Endometrial microvascular endothelial cells (primary cell): ENCODE measurements around the gene AGTRAP. TPM values are rescaled to one million over a fixed set of nuclear protein-coding genes. Genes with fewer than 3 reads are reported as not detected.

Experiments used
- in situ Hi-C: cut with HindIII; loops from 2 replicates; pipeline ENCODE4 v1.10.0; 2017; ENCODE audit warnings: low sequenced_read_pairs, low pct_unique_long_range_greater_than_20kb; ENCODE audit errors: inconsistent ontology term
- total RNA-seq: library from RNA; depleted of rRNA; stranded (reverse); fragments of >200 nt; gene quantifications from one replicate; pipeline ENCODE4 v1.2.3, GENCODE V29; 2015; ENCODE audit errors: inconsistent ontology term

Gene AGTRAP
- total RNA-seq, 1 donor from 2014 or later, result 79.3 TPM

GRCh38 chr1:11777658-11778322 is 41.9 kb downstream of the AGTRAP start:
- in situ Hi-C loops, result no loop called here

- in situ Hi-C loops, result no loop called here
Measured at GRCh38 chr1:11778336-11778735, 42.4 kb downstream of the AGTRAP start.

DNA sequence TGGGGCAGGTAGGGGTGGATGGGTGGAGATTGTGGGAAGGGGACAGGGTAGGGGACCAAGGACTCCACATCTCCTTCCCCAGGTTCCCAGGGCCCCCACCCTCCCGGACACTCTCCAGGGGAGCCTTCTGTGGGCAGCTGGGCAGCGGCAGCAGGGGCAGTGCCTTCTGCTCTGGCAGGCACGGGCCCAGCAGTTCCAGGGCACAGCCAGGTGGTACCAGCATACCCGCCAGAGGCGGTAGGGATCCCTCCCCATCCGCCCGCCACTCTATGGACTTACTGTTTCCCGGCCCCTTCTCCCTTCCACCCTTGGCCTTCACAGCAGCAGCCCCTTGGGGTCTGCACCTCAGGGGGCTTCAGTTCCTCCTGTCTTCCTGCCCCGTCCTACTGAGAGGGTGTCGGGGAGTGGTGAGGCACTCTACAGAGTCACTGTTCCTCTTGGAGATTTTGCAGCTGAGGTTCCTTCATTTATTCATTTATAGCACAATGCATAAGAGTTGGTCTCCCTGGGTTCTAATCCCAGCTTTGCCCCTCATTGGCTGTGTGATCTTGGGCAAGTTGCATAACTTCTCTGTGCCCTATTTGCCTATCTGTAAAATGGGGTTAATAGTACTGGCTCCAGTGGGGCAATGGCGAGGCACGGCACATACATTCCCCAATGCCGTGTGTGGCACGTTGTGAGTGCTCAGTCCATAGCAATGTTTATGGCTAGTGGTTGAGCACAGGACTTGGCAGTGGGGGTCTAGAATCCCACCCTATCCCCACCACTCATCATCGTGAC is 43.1 kb downstream of the AGTRAP start:
- in situ Hi-C loops, result no loop called here

DNA sequence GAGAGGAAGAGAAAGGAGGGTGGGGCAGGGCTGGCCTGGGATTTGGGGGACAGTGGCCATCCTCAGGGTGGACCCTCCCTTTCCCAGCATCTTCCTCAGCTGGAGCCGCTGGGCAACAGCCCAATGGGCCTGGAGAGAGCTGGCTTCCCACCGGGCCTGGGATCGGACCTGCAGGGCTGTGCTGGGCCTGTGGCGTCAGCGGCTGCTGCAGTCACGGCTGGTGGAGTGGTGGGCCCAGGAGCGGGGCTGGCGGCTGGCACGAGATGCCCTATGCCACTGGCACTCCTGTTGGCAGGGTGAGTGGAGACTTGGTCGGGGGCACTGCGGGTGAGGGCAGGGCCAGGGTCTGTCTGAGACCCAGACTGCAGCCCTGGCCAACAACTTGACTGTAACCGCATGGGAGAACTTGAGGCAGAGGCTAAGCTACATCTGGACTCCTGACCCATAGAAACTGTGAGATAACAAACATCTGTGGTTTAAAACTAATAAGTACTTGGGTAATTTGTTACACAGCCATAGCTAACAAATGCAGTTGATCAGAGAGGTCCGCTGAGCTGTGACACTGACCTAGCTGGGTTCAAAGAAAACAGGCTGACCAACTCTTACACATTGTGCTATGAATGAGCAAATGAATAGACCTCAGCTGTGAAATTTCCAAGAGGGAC is 43.9 kb downstream of the AGTRAP start:
- in situ Hi-C loops, result no loop called here

DNA sequence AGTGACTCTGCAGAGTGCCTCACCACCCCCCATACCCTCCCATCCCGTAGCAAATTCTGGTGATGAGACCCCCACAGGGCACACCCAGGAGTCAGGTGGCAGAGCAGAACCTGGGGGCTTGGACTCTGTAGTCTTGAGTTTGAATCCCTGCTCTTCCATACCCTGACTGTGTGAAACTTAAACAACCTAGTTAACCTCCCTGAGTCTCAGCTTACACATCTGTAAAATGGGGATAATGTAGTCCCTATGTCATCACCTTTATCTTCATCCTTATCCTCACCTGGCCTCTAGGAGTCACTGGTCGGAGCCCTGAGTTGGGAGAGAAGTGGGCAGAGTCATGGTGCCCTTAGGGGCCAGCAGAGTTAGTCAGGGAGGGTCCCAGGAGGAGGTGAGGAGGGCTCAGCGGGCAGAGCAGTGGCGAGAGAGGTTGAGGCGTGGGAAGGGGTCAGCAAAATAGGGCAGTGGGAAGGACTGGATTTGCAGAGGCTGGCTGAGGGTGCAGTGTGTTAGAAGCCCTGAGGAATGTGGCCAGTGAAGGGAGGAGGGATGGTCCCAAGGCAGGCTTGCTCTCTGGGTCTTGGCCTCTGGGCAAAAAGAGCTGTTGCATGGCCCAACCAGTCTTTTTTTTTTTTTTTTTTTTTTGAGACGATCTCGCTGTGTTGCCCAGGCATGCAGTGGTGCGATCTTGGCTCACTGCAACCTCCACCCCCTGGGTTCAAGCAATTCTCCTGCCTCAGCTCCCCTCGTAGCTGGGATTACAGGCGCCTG is 44.6 kb downstream of the AGTRAP start:
- in situ Hi-C loops, result no loop called here

DNA sequence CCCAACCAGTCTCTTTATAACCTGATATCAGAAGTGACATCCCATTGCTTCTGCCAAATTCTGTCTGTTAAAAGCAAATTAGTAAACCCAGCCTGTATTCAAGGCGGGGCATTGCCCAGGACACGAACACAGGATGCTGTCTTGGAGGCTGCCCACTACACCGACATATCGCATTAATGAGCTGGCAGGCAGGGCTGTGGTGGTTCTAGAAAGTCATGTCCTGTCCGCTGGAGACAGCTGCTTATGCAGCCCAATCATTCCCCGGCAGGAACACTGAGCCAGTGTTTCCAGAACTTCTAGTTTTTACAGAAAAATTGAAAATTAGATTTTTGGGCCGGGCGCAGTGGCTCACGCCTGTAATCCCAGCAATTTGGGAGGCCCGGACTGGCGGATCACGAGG is 45.4 kb downstream of the AGTRAP start:
- in situ Hi-C loops, result no loop called here

DNA sequence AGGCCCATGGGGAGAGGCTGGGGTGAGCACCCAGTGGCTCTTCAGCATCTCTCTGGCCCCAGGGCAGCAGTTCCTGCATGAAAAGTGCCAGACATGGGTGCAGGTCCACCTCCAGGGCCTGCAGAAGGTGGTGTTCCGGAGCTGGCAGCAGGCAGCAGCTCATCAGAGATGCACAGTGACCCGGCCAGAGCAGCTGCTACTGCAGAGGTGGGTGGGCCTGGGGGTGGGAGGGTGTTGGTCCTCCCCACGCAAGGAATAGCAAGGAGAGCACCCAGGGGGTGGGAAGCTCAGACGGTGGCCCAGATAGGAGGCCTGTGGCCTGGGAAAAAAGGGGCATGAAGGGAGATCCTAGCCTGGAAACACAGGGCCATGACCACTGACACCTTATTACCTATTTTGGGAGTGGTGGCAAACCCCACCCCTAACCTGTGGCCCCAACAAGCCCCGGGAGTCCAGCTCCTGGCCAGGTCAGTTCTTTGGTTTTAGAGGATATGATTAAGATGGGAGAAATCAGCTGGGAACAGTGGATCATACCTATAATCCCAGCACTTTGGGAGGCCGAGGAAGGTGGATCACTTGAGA is 46.3 kb downstream of the AGTRAP start:
- in situ Hi-C loops, result no loop called here

DNA sequence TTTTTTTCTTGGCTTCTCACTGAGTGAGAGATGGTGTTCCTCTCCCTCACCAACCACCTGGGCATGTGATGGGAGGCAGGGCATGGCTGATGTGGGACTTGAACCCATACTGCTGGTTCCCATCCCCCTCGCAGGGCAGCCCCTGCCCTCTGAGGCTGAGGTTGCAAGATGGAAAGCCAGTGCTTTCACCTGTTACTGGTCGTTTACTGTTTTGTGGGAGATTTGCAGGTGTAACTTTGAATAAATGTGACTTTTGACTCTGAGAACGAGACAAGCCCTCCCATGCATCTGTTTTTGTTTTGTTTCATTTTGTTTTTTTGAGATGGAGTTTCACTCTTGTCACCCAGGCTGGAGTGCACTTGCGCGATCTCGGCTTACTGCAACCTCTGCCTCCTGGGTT is 47.6 kb downstream of the AGTRAP start:
- in situ Hi-C loops, result no loop called here

- in situ Hi-C loops, result no loop called here
Measured at GRCh38 chr1:11784256-11784992, 48.5 kb downstream of the AGTRAP start.

GRCh38 chr1:11784993-11785769 is 49.2 kb downstream of the AGTRAP start:
- in situ Hi-C loops, result no loop called here

DNA sequence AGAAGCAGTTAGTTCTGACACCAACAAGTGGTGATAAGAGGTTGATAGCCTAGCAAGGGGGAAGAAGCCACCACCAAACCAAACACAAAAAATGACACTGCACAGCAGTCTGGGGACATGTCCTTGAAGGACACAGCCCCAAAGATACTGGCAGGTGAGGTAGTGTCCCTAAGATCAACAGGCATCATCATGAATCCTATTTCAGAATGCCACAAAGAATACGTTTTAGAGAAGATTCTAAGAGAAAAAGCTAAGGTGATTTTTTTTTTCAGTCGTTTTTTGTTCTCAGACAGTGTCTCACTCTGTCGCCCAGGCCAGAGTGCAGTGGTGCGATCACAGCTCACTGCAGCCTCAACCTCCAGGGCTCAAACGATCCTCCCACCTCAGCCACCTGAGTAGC is 50.2 kb downstream of the AGTRAP start:
- in situ Hi-C loops, result no loop called here

- in situ Hi-C loops, result no loop called here
Measured at GRCh38 chr1:11787251-11787803, 51.4 kb downstream of the AGTRAP start.

GRCh38 chr1:11787804-11788436 is 52.0 kb downstream of the AGTRAP start:
- in situ Hi-C loops, result no loop called here

GRCh38 chr1:11788549-11789053 is 52.7 kb downstream of the AGTRAP start:
- in situ Hi-C loops, result no loop called here

GRCh38 chr1:11789126-11790067 is 53.5 kb downstream of the AGTRAP start:
- in situ Hi-C loops, result no loop called here
